SK-N-SH (cell line): ENCODE measurements around the gene KRTAP5-3.

Experiments used
- EZH2phosphoT487 ChIP-seq: fragments of 200-600 bp; sonication (generic); IDR thresholded peaks from 2 replicates; pipeline ENCODE4 v1.6.1; 2017; ENCODE audit warnings: low read depth, mixed run types, mild to moderate bottlenecking, antibody characterized with exemption, moderate library complexity, borderline replicate concordance
- FOSL2 ChIP-seq: IDR thresholded peaks from 2 replicates; pipeline ENCODE4 v1.4.0; 2012; ENCODE audit warnings: low read depth, mild to moderate bottlenecking, moderate library complexity, borderline replicate concordance
- GABPA ChIP-seq: IDR thresholded peaks from 2 replicates; pipeline ENCODE4 v1.4.0; 2012; ENCODE audit warnings: low read depth, mild to moderate bottlenecking
- MXI1 ChIP-seq: IDR thresholded peaks from 2 replicates; pipeline ENCODE4 v1.6.1; 2012; ENCODE audit warnings: mild to moderate bottlenecking, low read depth, low read length, improper control_type of control experiment
- POLR2AphosphoS5 ChIP-seq: IDR thresholded peaks from 2 replicates; pipeline ENCODE4 v1.6.1; 2012; ENCODE audit warnings: low read depth, low read length
- TAF1 ChIP-seq: IDR thresholded peaks from 2 replicates; pipeline ENCODE4 v1.6.1; 2012; ENCODE audit warnings: low read depth, mild to moderate bottlenecking, low read length, moderate library complexity, borderline replicate concordance
- TF ChIP-seq, protein P1 (sequence below): IDR thresholded peaks from 2 replicates; pipeline ENCODE4; 2012
- TF ChIP-seq, protein P2 (sequence below): fragments of 200-600 bp; sonication (generic); IDR thresholded peaks from 2 replicates; pipeline ENCODE4 v1.6.1; 2017; ENCODE audit warnings: antibody characterized with exemption, mild to moderate bottlenecking, moderate library complexity
- TF ChIP-seq, protein P3 (sequence below): fragments of 150-350 bp; IDR thresholded peaks from 2 replicates; pipeline ENCODE4 v1.6.1; 2017; ENCODE audit warnings: antibody characterized with exemption, low read length, low read depth, borderline replicate concordance
- TF ChIP-seq, protein P4 (sequence below): IDR thresholded peaks from 2 replicates; pipeline ENCODE4 v1.4.0; 2012; ENCODE audit warnings: low read depth
- TF ChIP-seq, protein P5 (sequence below): IDR thresholded peaks from 2 replicates; pipeline ENCODE4 v1.4.0; 2012; ENCODE audit warnings: low read depth, borderline replicate concordance
- TF ChIP-seq, protein P6 (sequence below): IDR thresholded peaks from 2 replicates; pipeline ENCODE4 v1.6.1; 2012; ENCODE audit warnings: mild to moderate bottlenecking, low read depth, low read length, moderate library complexity

DNA sequence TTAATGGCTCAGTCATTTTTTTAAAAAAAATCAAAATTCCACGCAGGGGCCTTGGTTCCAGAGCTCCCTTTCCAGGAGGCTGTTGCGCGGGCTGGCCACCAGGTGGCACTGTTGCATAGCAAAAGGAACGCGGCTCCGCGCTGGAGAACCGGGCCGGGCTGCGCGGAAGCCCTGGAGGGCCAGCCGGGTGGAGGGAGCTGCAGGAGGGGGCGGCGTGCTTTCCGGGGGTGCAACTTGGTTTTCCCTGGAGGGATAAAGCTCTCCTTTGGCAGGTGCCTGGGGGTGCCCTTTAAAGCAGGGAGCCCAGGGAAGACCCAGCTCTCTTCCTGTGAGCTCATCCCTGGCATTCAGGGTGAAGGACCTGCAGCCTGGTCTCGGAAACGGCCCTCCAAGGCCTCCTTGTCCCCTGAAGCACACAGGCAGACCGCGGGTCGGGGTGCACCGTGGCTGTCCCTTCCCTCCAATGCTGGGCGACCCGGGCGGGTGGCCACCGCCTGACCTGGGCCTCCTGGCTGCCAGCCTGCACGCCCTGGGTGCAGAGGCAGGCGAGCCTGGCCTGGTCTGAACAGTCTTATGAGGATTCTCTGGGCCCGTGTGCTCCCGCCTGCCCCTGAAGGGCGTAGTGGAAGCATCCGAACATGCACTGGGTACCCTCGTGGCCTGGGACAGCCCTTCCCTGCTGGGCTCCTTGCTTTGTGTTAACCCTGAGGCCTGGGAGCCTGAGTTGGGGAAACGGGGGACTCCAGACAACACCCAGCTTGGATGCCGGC, 44.7 kb upstream of the KRTAP5-3 start:
- TF ChIP-seq POLR2AphosphoS5, result no peak
- TF ChIP-seq, protein P1, sequence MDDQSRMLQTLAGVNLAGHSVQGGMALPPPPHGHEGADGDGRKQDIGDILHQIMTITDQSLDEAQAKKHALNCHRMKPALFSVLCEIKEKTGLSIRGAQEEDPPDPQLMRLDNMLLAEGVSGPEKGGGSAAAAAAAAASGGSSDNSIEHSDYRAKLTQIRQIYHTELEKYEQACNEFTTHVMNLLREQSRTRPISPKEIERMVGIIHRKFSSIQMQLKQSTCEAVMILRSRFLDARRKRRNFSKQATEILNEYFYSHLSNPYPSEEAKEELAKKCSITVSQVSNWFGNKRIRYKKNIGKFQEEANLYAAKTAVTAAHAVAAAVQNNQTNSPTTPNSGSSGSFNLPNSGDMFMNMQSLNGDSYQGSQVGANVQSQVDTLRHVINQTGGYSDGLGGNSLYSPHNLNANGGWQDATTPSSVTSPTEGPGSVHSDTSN, result no peak
- no peak for TF ChIP-seq MXI1
- TF ChIP-seq, protein P2, sequence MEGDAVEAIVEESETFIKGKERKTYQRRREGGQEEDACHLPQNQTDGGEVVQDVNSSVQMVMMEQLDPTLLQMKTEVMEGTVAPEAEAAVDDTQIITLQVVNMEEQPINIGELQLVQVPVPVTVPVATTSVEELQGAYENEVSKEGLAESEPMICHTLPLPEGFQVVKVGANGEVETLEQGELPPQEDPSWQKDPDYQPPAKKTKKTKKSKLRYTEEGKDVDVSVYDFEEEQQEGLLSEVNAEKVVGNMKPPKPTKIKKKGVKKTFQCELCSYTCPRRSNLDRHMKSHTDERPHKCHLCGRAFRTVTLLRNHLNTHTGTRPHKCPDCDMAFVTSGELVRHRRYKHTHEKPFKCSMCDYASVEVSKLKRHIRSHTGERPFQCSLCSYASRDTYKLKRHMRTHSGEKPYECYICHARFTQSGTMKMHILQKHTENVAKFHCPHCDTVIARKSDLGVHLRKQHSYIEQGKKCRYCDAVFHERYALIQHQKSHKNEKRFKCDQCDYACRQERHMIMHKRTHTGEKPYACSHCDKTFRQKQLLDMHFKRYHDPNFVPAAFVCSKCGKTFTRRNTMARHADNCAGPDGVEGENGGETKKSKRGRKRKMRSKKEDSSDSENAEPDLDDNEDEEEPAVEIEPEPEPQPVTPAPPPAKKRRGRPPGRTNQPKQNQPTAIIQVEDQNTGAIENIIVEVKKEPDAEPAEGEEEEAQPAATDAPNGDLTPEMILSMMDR, result peak; percentile 95
- TF ChIP-seq, protein P3, sequence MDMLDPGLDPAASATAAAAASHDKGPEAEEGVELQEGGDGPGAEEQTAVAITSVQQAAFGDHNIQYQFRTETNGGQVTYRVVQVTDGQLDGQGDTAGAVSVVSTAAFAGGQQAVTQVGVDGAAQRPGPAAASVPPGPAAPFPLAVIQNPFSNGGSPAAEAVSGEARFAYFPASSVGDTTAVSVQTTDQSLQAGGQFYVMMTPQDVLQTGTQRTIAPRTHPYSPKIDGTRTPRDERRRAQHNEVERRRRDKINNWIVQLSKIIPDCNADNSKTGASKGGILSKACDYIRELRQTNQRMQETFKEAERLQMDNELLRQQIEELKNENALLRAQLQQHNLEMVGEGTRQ, result no peak
- no peak for TF ChIP-seq GABPA
- TF ChIP-seq FOSL2, result no peak
- TF ChIP-seq EZH2phosphoT487, result no peak
- TF ChIP-seq TAF1, result no peak
- TF ChIP-seq, protein P4, sequence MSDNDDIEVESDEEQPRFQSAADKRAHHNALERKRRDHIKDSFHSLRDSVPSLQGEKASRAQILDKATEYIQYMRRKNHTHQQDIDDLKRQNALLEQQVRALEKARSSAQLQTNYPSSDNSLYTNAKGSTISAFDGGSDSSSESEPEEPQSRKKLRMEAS, result no peak
- TF ChIP-seq, protein P5, sequence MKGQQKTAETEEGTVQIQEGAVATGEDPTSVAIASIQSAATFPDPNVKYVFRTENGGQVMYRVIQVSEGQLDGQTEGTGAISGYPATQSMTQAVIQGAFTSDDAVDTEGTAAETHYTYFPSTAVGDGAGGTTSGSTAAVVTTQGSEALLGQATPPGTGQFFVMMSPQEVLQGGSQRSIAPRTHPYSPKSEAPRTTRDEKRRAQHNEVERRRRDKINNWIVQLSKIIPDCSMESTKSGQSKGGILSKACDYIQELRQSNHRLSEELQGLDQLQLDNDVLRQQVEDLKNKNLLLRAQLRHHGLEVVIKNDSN, result no peak
- TF ChIP-seq, protein P6, sequence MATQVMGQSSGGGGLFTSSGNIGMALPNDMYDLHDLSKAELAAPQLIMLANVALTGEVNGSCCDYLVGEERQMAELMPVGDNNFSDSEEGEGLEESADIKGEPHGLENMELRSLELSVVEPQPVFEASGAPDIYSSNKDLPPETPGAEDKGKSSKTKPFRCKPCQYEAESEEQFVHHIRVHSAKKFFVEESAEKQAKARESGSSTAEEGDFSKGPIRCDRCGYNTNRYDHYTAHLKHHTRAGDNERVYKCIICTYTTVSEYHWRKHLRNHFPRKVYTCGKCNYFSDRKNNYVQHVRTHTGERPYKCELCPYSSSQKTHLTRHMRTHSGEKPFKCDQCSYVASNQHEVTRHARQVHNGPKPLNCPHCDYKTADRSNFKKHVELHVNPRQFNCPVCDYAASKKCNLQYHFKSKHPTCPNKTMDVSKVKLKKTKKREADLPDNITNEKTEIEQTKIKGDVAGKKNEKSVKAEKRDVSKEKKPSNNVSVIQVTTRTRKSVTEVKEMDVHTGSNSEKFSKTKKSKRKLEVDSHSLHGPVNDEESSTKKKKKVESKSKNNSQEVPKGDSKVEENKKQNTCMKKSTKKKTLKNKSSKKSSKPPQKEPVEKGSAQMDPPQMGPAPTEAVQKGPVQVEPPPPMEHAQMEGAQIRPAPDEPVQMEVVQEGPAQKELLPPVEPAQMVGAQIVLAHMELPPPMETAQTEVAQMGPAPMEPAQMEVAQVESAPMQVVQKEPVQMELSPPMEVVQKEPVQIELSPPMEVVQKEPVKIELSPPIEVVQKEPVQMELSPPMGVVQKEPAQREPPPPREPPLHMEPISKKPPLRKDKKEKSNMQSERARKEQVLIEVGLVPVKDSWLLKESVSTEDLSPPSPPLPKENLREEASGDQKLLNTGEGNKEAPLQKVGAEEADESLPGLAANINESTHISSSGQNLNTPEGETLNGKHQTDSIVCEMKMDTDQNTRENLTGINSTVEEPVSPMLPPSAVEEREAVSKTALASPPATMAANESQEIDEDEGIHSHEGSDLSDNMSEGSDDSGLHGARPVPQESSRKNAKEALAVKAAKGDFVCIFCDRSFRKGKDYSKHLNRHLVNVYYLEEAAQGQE, result no peak
